OCI-LY3 (cell line): Measurements from ENCODE around the gene LYPD6B.

Experiments used
- H2AFZ ChIP-seq: fragments of 200-600, 300-600 bp; shearing (Covaris generic); 2 replicates; pipeline ENCODE4 v1.6.0; 2014; ENCODE audit warnings: antibody characterized with exemption, low read depth, low read length
- H3K27ac ChIP-seq: fragments of 200-600, 300-600 bp; sonication (generic); 2 replicates; pipeline ENCODE4 v1.5.1; 2014; ENCODE audit warnings: mild to moderate bottlenecking, low read length, moderate library complexity, mixed read lengths
- H3K27me3 ChIP-seq: fragments of 200-600, 300-600 bp; sonication (generic); 2 replicates; pipeline ENCODE4 v1.6.1; 2014; ENCODE audit warnings: low read depth, low read length, mixed read lengths
- H3K36me3 ChIP-seq: fragments of 200-600, 300-600 bp; sonication (generic); replicated peaks from 2 replicates; pipeline ENCODE3; 2014; ENCODE audit warnings: low read depth, low read length, mixed read lengths
- H3K4me1 ChIP-seq: fragments of 300-600, 200-600 bp; sonication (generic); 2 replicates; pipeline ENCODE4 v1.6.1; 2014; ENCODE audit warnings: low read length, mixed read lengths
- H3K4me2 ChIP-seq: fragments of 200-600, 300-600 bp; sonication (generic); 2 replicates; pipeline ENCODE4 v1.6.1; 2014; ENCODE audit warnings: low read length, mixed read lengths
- H3K4me3 ChIP-seq: fragments of 300-600, 200-600 bp; sonication (generic); 2 replicates; pipeline ENCODE4 v1.5.1; 2014; ENCODE audit warnings: antibody characterized with exemption, mild to moderate bottlenecking, low read length, moderate library complexity
- H3K79me2 ChIP-seq: fragments of 300-600, 200-600 bp; shearing (Covaris generic); 2 replicates; pipeline ENCODE4 v1.6.1; 2014; ENCODE audit warnings: mild to moderate bottlenecking, low read length, mixed read lengths
- H3K9ac ChIP-seq: fragments of 300-600, 200-600 bp; shearing (Covaris generic); 2 replicates; pipeline ENCODE4 v1.6.0; 2014; ENCODE audit warnings: mild to moderate bottlenecking, low read length, moderate library complexity
- H3K9me3 ChIP-seq: fragments of 200-600, 300-600 bp; shearing (Covaris generic); 2 replicates; pipeline ENCODE4 v1.6.1; 2014; ENCODE audit warnings: low read length, mixed read lengths; ENCODE audit not compliant: insufficient read depth
- H4K20me1 ChIP-seq: fragments of 200-600, 300-600 bp; sonication (generic); 2 replicates; pipeline ENCODE4 v1.6.1; 2016; ENCODE audit warnings: low read length, mixed read lengths; ENCODE audit not compliant: insufficient read depth
- EZH2phosphoT487 ChIP-seq: fragments of 200-600 bp; shearing (Covaris generic); IDR thresholded peaks from 2 replicates; pipeline ENCODE4 v1.6.1; 2018; ENCODE audit warnings: antibody characterized with exemption, mixed run types, low read depth
- TF ChIP-seq, protein P1 (sequence below): fragments of 200-600, 300-600 bp; sonication (generic); IDR thresholded peaks from 2 replicates; pipeline ENCODE4 v1.5.1; 2014; ENCODE audit warnings: antibody characterized with exemption, low read length, low read depth

The LYPD6B gene

DNA sequence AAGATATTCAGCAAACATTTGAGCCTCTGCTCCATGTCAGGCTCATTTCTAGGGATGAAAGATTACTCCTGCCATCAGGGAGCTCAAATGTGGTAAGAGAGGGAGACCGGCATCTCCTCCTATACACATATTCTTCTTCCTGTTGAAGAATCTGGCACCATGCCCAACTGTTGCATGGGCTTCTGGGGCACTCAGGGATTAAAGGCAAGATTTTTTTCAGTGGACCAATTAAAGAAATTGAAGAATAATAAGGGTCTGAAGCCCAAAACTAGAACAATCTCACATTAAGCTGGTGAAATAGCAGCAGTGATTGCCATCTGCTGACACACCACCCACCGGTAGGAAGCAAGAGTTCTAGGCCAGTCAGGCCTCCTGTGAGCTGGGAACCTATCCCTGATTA, 146.5 kb downstream of the LYPD6B start:
- no peak for TF ChIP-seq EZH2phosphoT487
- TF ChIP-seq, protein P1, sequence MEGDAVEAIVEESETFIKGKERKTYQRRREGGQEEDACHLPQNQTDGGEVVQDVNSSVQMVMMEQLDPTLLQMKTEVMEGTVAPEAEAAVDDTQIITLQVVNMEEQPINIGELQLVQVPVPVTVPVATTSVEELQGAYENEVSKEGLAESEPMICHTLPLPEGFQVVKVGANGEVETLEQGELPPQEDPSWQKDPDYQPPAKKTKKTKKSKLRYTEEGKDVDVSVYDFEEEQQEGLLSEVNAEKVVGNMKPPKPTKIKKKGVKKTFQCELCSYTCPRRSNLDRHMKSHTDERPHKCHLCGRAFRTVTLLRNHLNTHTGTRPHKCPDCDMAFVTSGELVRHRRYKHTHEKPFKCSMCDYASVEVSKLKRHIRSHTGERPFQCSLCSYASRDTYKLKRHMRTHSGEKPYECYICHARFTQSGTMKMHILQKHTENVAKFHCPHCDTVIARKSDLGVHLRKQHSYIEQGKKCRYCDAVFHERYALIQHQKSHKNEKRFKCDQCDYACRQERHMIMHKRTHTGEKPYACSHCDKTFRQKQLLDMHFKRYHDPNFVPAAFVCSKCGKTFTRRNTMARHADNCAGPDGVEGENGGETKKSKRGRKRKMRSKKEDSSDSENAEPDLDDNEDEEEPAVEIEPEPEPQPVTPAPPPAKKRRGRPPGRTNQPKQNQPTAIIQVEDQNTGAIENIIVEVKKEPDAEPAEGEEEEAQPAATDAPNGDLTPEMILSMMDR: no peak

DNA sequence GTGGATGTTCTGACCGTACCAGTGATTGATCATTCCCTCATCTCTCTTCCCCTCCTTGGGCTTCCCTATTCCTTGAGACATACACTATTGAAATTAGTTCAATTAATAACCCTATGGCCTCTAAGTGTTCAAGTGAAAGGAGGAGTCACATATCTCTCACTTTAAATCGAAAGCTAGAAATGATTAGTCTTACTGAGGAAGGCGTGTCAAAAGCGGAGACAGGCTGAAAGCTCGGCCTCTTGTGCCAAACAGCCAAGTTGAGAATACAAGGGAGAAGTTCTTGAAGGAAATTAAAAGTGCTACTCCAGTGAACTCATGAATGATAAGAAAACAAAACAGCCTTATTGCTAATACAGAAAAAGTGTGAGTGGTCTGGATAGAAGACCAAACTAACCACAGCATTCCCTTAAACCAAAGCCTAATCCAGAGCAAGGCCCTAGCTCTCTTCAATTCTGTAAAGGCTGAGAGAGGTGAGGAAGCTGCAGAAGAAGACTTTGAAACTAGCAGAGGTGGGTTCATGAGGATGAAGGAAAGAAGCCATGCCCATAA, 147.5 kb downstream of the LYPD6B start:
- Histone ChIP-seq H3K9me3 (no peaks in the 10 kb centered on the region), H3K4me2 (no peak overlapping the region), H3K27me3 (peaks cover 5% of the 10 kb centered on the region; the same call in 1 of the 2 replicates), H3K4me3 (no peak overlapping the region), H3K79me2 (no peaks in the 10 kb centered on the region), H3K36me3 (no peaks in the 10 kb centered on the region), H4K20me1 (no peaks in the 10 kb centered on the region), H3K27ac (no peak overlapping the region), H2AFZ (no peak overlapping the region), H3K4me1 (no peaks in the 10 kb centered on the region), H3K9ac (no peak overlapping the region)
- no peak for TF ChIP-seq EZH2phosphoT487

More for the DNA sequence above, 146.5 kb downstream of the LYPD6B start:
- H3K4me3 ChIP-seq: no peak overlapping the region
- no peak overlapping the region for H3K9ac ChIP-seq
- no peak overlapping the region for H3K27ac ChIP-seq
- H4K20me1 ChIP-seq: no peaks in the 10 kb centered on the region
- no peaks in the 10 kb centered on the region for H3K79me2 ChIP-seq
- H3K27me3 ChIP-seq: peaks cover 5% of the 10 kb centered on the region; the same call in 1 of the 2 replicates
- no peaks in the 10 kb centered on the region for H3K36me3 ChIP-seq
- H2AFZ ChIP-seq: no peak overlapping the region
- no peaks in the 10 kb centered on the region for H3K4me1 ChIP-seq
- no peaks in the 10 kb centered on the region for H3K9me3 ChIP-seq
- no peak overlapping the region for H3K4me2 ChIP-seq

DNA sequence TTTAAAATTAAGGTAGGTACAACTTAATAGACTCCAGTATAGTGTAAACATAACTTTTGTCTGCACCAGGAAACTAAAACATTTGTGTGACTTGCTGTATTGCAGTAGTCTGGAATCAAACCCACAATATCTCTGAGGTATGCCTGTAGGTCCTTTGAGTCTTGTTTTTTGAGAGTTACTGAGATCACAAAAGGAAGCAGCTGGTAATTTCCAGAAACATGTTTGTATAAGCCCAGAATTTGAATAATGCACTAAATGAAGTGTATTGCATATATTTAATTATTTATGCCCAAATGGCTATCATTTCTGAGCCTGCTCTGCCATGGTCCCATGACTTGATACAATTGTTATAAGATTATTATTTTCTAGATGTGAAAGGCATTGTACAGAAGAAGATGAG, 148.6 kb downstream of the LYPD6B start:
- Histone ChIP-seq H4K20me1 (no peaks in the 10 kb centered on the region), H3K4me3 (no peak overlapping the region), H2AFZ (no peak overlapping the region), H3K9me3 (no peaks in the 10 kb centered on the region), H3K36me3 (no peaks in the 10 kb centered on the region), H3K9ac (no peak overlapping the region), H3K79me2 (no peaks in the 10 kb centered on the region), H3K27ac (no peak overlapping the region), H3K27me3 (peaks cover 5% of the 10 kb centered on the region; the same call in 1 of the 2 replicates), H3K4me1 (no peaks in the 10 kb centered on the region), H3K4me2 (no peak overlapping the region)
- TF ChIP-seq, protein P1: no peak
- TF ChIP-seq EZH2phosphoT487: no peak

DNA sequence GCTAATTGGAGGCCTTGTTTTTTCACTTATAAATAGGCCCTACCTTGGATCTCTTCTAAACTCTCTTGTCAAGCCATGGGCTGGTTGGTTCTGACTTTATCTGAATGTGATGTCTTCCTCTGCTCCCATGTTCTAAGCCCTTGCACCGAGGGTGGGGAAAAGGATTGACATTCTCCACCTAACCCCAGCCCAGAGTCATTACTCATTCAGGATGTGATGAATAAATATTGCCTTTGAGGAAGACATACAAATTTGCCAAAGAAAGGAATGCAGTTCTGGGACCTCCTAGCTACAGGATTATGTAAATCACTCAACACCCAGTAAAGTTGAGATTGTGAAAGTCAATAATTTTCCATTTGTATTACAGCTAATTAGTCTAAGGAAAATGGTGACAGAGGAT, 149.8 kb downstream of the LYPD6B start:
- no peaks in the 10 kb centered on the region for H4K20me1 ChIP-seq
- no peaks in the 10 kb centered on the region for H3K9me3 ChIP-seq
- H3K27ac ChIP-seq: no peak overlapping the region
- no peak overlapping the region for H3K4me3 ChIP-seq
- TF ChIP-seq EZH2phosphoT487: no peak
- TF ChIP-seq, protein P1: no peak
- no peak overlapping the region for H3K4me2 ChIP-seq
- H3K9ac ChIP-seq: no peak overlapping the region
- no peak overlapping the region for H2AFZ ChIP-seq
- no peaks in the 10 kb centered on the region for H3K27me3 ChIP-seq
- no peaks in the 10 kb centered on the region for H3K79me2 ChIP-seq
- H3K4me1 ChIP-seq: no peaks in the 10 kb centered on the region
- H3K36me3 ChIP-seq: no peaks in the 10 kb centered on the region
